Ascending aorta (tissue), 2 donors: ENCODE results near the gene TMED10. TPM values are rescaled to one million over a fixed set of nuclear protein-coding genes. Genes with fewer than 3 reads are reported as not detected.

Source experiments
- DNase-seq, 2 donors: peaks; one replicate each; pipeline ENCODE4 v3.0.0-alpha.2; 2019; ENCODE audit warnings: low spot score in 2 of 2
- H3K27ac ChIP-seq, 2 donors: fragments of 200-600 bp; sonication (generic); one replicate each; pipeline ENCODE4 v1.5.1; 2016 to 2017; ENCODE audit warnings: mild to moderate bottlenecking in 1 of 2
- H3K27me3 ChIP-seq: fragments of 200-600 bp; sonication (generic); one replicate; pipeline ENCODE4 v1.5.1; 2017
- H3K36me3 ChIP-seq, 2 donors: fragments of 200-600 bp; sonication (generic); one replicate each; pipeline ENCODE4 v1.5.1; 2016
- H3K4me1 ChIP-seq, 2 donors: fragments of 200-600 bp; sonication (generic); one replicate each; pipeline ENCODE4 v1.5.1; 2016 to 2017; ENCODE audit warnings: mild to moderate bottlenecking in 1 of 2
- H3K4me3 ChIP-seq, 2 donors: fragments of 200-600 bp; sonication (generic); one replicate each; pipeline ENCODE4 v1.5.1; 2016 to 2017; ENCODE audit warnings: mild to moderate bottlenecking in 1 of 2
- H3K9me3 ChIP-seq, 2 donors: fragments of 200-600 bp; sonication (generic); one replicate each; pipeline ENCODE4 v1.5.1; 2016
- CTCF ChIP-seq, 3 experiments: fragments of 200-600 bp in 2 of 3; fragments of 450-650 bp in 1 of 3; sonication (generic) in 2 of 3; IDR thresholded peaks; one replicate each; pipeline ENCODE4 v1.5.1; 2016 to 2019; ENCODE audit warnings: antibody characterized with exemption in 3 of 3, mild to moderate bottlenecking in 1 of 3, moderate library complexity in 1 of 3
- intact Hi-C: fragments of 100-400 bp; cut with DNase I; formaldehyde crosslinking; loops from one replicate; pipeline ENCODE4 v1.15.1; 2023
- total RNA-seq: library from RNA; depleted of rRNA; stranded (reverse); fragments of >200 nt; gene quantifications from one replicate; pipeline ENCODE4 v1.1.0, GENCODE V29; 2016

TMED10 gene
- total RNA-seq, 1 donor from 2014 or later: 190 TPM

- no peak for DNase-seq
- Histone ChIP-seq H3K9me3 (no peaks in the 10 kb centered on the region), H3K36me3 (no peaks in the 10 kb centered on the region), H3K27ac (no peak overlapping the region), H3K4me3 (no peak overlapping the region), H3K4me1 (peaks cover 16 to 31% of the 10 kb centered on the region in 2 donors), H3K27me3 (no peaks in the 10 kb centered on the region)
- no peak for TF ChIP-seq CTCF (IDR thresholded peaks at IDR 0.05)
- intact Hi-C loops: no loop called here
Observed at GRCh38 chr14:75186953-75187352, 10.5 kb upstream of the TMED10 start.

- no peaks in the 10 kb centered on the region for H3K9me3 ChIP-seq
- intact Hi-C loops: loop anchor here (2.0 kb wide), 1 partner anchor 51 kb away; no protein-coding TSS in a partner anchor
- no peaks in the 10 kb centered on the region for H3K27me3 ChIP-seq
- no peaks in the 10 kb centered on the region for H3K36me3 ChIP-seq
- no peak overlapping the region for H3K4me3 ChIP-seq
- no peak for DNase-seq
- no peak for TF ChIP-seq CTCF (IDR thresholded peaks at IDR 0.05)
- H3K27ac ChIP-seq: peak overlapping the region; percentile 86 to 94
- peaks cover 17 to 38% of the 10 kb centered on the region in 2 donors for H3K4me1 ChIP-seq
Observed at GRCh38 chr14:75185251-75186040, 9.0 kb upstream of the TMED10 start.

- H3K4me1 ChIP-seq: peaks cover 17 to 38% of the 10 kb centered on the region in 2 donors
- TF ChIP-seq CTCF (IDR thresholded peaks at IDR 0.05): no peak
- peak overlapping the region; percentile 86 to 94 for H3K27ac ChIP-seq
- no peak overlapping the region for H3K4me3 ChIP-seq
- no peaks in the 10 kb centered on the region for H3K36me3 ChIP-seq
- no peak for DNase-seq
- intact Hi-C loops: loop anchor here (2.0 to 5.0 kb wide), 2 partner anchors 37 to 52 kb away; no protein-coding TSS in a partner anchor
- H3K27me3 ChIP-seq: no peaks in the 10 kb centered on the region
- H3K9me3 ChIP-seq: no peaks in the 10 kb centered on the region
Observed at GRCh38 chr14:75184492-75184891, 8.1 kb upstream of the TMED10 start.

- no peak overlapping the region for H3K4me3 ChIP-seq
- no peak for TF ChIP-seq CTCF (IDR thresholded peaks at IDR 0.05)
- no peaks in the 10 kb centered on the region for H3K36me3 ChIP-seq
- H3K27me3 ChIP-seq: no peaks in the 10 kb centered on the region
- intact Hi-C loops: loop anchor here (2.0 to 5.0 kb wide), 2 partner anchors 37 to 53 kb away; no protein-coding TSS in a partner anchor
- no peaks in the 10 kb centered on the region for H3K9me3 ChIP-seq
- H3K4me1 ChIP-seq: peaks cover 17 to 38% of the 10 kb centered on the region in 2 donors
- no peak for DNase-seq
- peak overlapping the region; percentile 86 to 94 for H3K27ac ChIP-seq
Observed at GRCh38 chr14:75184039-75184438, 7.6 kb upstream of the TMED10 start.

- Histone ChIP-seq H3K27ac (peak overlapping the region; percentile 86 to 94), H3K4me3 (no peak overlapping the region), H3K27me3 (no peaks in the 10 kb centered on the region), H3K36me3 (no peaks in the 10 kb centered on the region), H3K4me1 (peaks cover 17 to 38% of the 10 kb centered on the region in 2 donors), H3K9me3 (no peaks in the 10 kb centered on the region)
- DNase-seq: no peak
- no peak for TF ChIP-seq CTCF (IDR thresholded peaks at IDR 0.05)
- intact Hi-C loops: loop anchor here (5.0 kb wide), 1 partner anchor 36 kb away; no protein-coding TSS in a partner anchor
Observed at GRCh38 chr14:75183225-75183624, 6.8 kb upstream of the TMED10 start.
